ENCODE measurements around the gene MT1F.

The MT1F gene

DNA sequence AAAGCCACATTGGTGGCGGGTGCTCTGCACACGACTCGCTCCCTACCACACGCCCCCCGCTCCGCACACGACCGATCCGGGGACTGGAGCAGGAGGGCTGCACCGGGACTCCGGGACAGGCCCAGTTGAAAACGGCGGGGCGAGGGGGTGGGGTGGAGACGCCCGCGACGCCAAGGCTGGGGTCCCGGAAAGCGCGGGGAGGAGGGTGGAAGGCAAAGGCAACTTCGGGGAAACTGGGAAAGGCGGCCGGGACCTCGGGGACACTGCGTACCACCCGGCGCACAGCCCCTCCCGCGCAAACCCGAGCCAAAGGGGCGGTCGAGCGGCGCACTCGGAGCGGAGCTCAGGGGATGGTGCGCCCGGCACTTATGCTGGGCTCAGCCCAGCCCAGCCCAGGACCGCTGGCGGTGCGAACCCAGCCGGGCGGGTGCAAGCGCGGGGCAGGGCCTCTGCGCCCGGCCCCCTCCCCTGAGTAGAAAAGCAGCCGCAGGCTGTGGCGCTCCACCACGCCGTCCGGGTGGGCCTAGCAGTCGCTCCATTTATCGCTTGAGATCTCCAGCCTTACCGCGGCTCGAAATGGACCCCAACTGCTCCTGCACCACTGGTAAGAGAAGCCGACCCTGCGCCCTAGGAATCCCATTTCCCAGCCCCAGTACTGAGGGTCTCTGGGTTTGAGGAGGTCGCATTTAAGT is 25.5 kb upstream of the MT1F start, which contains the start of gene MT1M:
Gene MT1M (plus strand): TSS at position 504 of the 692 bp plus-strand sequence. CDS start 73 bp downstream, at position 577.
- H3K4me3 ChIP-seq (ENCODE audit: low read depth, low read length) = no peak within 1 kb of the TSS
- no peak for DNase-seq (ENCODE audit: low read depth)
- TF ChIP-seq, protein P1, sequence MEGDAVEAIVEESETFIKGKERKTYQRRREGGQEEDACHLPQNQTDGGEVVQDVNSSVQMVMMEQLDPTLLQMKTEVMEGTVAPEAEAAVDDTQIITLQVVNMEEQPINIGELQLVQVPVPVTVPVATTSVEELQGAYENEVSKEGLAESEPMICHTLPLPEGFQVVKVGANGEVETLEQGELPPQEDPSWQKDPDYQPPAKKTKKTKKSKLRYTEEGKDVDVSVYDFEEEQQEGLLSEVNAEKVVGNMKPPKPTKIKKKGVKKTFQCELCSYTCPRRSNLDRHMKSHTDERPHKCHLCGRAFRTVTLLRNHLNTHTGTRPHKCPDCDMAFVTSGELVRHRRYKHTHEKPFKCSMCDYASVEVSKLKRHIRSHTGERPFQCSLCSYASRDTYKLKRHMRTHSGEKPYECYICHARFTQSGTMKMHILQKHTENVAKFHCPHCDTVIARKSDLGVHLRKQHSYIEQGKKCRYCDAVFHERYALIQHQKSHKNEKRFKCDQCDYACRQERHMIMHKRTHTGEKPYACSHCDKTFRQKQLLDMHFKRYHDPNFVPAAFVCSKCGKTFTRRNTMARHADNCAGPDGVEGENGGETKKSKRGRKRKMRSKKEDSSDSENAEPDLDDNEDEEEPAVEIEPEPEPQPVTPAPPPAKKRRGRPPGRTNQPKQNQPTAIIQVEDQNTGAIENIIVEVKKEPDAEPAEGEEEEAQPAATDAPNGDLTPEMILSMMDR (IDR thresholded peaks at IDR 0.05; ENCODE audit: low read depth, low read length, missing control alignments) = no peak

- no peak overlapping the region for H3K4me3 ChIP-seq (ENCODE audit: low read depth, low read length)
- DNase-seq (ENCODE audit: low read depth) = no peak
- TF ChIP-seq, protein P1 (IDR thresholded peaks at IDR 0.05; ENCODE audit: low read depth, low read length, missing control alignments) = no peak
Observed at GRCh38 chr16:56632848-56633365, 24.9 kb upstream of the MT1F start.

GRCh38 chr16:56633535-56633934 is 24.2 kb upstream of the MT1F start:
- no peak overlapping the region for H3K4me3 ChIP-seq (ENCODE audit: low read depth, low read length)
- no peak for DNase-seq (ENCODE audit: low read depth)
- TF ChIP-seq, protein P1 (IDR thresholded peaks at IDR 0.05; ENCODE audit: low read depth, low read length, missing control alignments) = no peak

DNA sequence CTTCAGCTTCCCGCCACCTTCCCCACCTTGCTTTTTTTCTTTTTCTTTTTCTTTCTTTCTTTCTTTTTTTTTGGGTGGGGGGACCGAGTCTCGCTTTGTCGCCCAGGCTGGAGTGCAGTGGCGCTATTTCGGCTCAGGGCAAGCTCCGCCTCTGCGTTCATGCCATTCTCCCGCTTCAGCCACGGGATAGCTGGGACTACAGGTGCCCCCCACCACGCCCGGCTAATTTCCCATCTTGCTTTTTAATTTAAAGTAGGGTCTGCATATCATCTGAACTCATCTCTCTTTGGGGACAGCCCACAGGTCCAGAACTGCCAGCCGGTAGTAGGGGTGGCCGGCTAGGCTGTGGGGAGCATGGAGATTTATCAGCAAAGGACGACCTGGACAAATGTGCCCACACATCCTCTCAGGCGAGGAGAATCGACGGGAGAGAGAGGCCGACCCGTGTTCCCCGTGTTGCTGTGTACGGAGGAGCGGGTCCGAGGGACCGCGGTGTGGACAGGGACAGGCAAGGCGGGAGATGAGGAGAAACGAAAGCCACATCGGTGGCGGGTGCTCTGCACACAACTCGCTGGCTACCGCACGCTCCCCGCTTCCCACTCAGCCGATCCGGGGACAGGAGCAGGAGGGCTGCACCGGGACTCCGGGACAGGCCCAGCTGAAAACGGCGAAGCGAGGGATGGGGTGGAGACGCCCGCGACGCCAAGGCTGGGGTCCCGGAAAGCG is 22.9 kb upstream of the MT1F start:
- TF ChIP-seq, protein P1 (IDR thresholded peaks at IDR 0.05; ENCODE audit: low read depth, low read length, missing control alignments) = no peak
- no peak for DNase-seq (ENCODE audit: low read depth)
- H3K4me3 ChIP-seq (ENCODE audit: low read depth, low read length) = no peak overlapping the region

GRCh38 chr16:56635441-56635967 is 22.3 kb upstream of the MT1F start:
- no peak for DNase-seq (ENCODE audit: low read depth)
- H3K4me3 ChIP-seq (ENCODE audit: low read depth, low read length) = no peak overlapping the region
- TF ChIP-seq, protein P1 (IDR thresholded peaks at IDR 0.05; ENCODE audit: low read depth, low read length, missing control alignments) = no peak

GRCh38 chr16:56636616-56637413 is 20.9 kb upstream of the MT1F start:
- DNase-seq (ENCODE audit: low read depth) = no peak
- no peak overlapping the region for H3K4me3 ChIP-seq (ENCODE audit: low read depth, low read length)
- TF ChIP-seq, protein P1 (IDR thresholded peaks at IDR 0.05; ENCODE audit: low read depth, low read length, missing control alignments) = no peak
